Gastrocnemius medialis (tissue), 4 donors: ENCODE results near the gene TRIOBP.

Experiments used
- CTCF ChIP-seq, 5 experiments: fragments of 450-650 bp in 3 of 5; fragments of 200-600 bp in 2 of 5; sonication (generic) in 2 of 5; IDR thresholded peaks in 4 of 5; conservative IDR thresholded peaks in 1 of 5; 1 replicate in 4 of 5; 2 replicates in 1 of 5; pipeline ENCODE4 v1.5.1; 2016 to 2019; ENCODE audit warnings: antibody characterized with exemption in 5 of 5, mild to moderate bottlenecking in 3 of 5, moderate library complexity in 3 of 5
- POLR2A ChIP-seq, 2 donors: fragments of 450-650 bp; IDR thresholded peaks; one replicate each; pipeline ENCODE4 v1.6.1; 2017; ENCODE audit warnings: antibody characterized with exemption in 2 of 2, mild to moderate bottlenecking in 2 of 2, moderate library complexity in 2 of 2

GRCh38 chr22:37669586-37669985 is 27.3 kb upstream of the TRIOBP start:
- TF ChIP-seq CTCF (IDR thresholded peaks at IDR 0.05 in 4 of 5, conservative IDR thresholded peaks at IDR 0.05 in 1 of 5) (no peak), POLR2A (IDR thresholded peaks at IDR 0.05) (no peak)
